Measurements from ENCODE around the gene ZNF655.

- TF ChIP-seq ZBTB1 (tag by site-specific recombination; IDR thresholded peaks at IDR 0.05) (no peak), ZNF776 (tag by site-specific recombination; IDR thresholded peaks at IDR 0.05; ENCODE audit: borderline replicate concordance) (no peak), GLIS2 (tag by site-specific recombination; IDR thresholded peaks at IDR 0.05) (no peak), ZNF239 (tag by site-specific recombination; IDR thresholded peaks at IDR 0.05) (no peak), ZNF354C (tag by site-specific recombination; IDR thresholded peaks at IDR 0.05; ENCODE audit: borderline replicate concordance, low read depth) (no peak), YY1 (tag by site-specific recombination; IDR thresholded peaks at IDR 0.05) (no peak)
- TF ChIP-seq, protein P1, sequence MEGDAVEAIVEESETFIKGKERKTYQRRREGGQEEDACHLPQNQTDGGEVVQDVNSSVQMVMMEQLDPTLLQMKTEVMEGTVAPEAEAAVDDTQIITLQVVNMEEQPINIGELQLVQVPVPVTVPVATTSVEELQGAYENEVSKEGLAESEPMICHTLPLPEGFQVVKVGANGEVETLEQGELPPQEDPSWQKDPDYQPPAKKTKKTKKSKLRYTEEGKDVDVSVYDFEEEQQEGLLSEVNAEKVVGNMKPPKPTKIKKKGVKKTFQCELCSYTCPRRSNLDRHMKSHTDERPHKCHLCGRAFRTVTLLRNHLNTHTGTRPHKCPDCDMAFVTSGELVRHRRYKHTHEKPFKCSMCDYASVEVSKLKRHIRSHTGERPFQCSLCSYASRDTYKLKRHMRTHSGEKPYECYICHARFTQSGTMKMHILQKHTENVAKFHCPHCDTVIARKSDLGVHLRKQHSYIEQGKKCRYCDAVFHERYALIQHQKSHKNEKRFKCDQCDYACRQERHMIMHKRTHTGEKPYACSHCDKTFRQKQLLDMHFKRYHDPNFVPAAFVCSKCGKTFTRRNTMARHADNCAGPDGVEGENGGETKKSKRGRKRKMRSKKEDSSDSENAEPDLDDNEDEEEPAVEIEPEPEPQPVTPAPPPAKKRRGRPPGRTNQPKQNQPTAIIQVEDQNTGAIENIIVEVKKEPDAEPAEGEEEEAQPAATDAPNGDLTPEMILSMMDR (tag by site-specific recombination; IDR thresholded peaks at IDR 0.05) = no peak
- TF ChIP-seq, protein P2, sequence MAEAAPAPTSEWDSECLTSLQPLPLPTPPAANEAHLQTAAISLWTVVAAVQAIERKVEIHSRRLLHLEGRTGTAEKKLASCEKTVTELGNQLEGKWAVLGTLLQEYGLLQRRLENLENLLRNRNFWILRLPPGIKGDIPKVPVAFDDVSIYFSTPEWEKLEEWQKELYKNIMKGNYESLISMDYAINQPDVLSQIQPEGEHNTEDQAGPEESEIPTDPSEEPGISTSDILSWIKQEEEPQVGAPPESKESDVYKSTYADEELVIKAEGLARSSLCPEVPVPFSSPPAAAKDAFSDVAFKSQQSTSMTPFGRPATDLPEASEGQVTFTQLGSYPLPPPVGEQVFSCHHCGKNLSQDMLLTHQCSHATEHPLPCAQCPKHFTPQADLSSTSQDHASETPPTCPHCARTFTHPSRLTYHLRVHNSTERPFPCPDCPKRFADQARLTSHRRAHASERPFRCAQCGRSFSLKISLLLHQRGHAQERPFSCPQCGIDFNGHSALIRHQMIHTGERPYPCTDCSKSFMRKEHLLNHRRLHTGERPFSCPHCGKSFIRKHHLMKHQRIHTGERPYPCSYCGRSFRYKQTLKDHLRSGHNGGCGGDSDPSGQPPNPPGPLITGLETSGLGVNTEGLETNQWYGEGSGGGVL (tag by site-specific recombination; IDR thresholded peaks at IDR 0.05) = no peak
- TF ChIP-seq, protein P3, sequence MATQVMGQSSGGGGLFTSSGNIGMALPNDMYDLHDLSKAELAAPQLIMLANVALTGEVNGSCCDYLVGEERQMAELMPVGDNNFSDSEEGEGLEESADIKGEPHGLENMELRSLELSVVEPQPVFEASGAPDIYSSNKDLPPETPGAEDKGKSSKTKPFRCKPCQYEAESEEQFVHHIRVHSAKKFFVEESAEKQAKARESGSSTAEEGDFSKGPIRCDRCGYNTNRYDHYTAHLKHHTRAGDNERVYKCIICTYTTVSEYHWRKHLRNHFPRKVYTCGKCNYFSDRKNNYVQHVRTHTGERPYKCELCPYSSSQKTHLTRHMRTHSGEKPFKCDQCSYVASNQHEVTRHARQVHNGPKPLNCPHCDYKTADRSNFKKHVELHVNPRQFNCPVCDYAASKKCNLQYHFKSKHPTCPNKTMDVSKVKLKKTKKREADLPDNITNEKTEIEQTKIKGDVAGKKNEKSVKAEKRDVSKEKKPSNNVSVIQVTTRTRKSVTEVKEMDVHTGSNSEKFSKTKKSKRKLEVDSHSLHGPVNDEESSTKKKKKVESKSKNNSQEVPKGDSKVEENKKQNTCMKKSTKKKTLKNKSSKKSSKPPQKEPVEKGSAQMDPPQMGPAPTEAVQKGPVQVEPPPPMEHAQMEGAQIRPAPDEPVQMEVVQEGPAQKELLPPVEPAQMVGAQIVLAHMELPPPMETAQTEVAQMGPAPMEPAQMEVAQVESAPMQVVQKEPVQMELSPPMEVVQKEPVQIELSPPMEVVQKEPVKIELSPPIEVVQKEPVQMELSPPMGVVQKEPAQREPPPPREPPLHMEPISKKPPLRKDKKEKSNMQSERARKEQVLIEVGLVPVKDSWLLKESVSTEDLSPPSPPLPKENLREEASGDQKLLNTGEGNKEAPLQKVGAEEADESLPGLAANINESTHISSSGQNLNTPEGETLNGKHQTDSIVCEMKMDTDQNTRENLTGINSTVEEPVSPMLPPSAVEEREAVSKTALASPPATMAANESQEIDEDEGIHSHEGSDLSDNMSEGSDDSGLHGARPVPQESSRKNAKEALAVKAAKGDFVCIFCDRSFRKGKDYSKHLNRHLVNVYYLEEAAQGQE (tag by site-specific recombination; IDR thresholded peaks at IDR 0.05) = no peak
Observed at GRCh38 chr7:99553039-99553438, 5.4 kb upstream of the ZNF655 start.

Measured in HEK293 (cell line).